HEK293 (cell line): ENCODE results near the gene NDUFB11.
A peak's percentile ranks its signal among the peaks of the same experiment; 100 is the strongest.

ENCODE experiments used
- FEZF1 ChIP-seq: fragments of 450-650 bp; formaldehyde crosslinking; IDR thresholded peaks from 2 replicates; pipeline ENCODE4 v1.5.1; 2016; ENCODE audit warnings: missing biosample characterization, missing genetic modification characterization
- MEIS1 ChIP-seq: sonication (generic); formaldehyde crosslinking; IDR thresholded peaks from 2 replicates; pipeline ENCODE4 v1.8.1; 2022; ENCODE audit warnings: missing genetic modification reagents, mild to moderate bottlenecking, borderline replicate concordance
- MYNN ChIP-seq: fragments of 450-650 bp; formaldehyde crosslinking; IDR thresholded peaks from 2 replicates; pipeline ENCODE4 v1.5.1; 2016; ENCODE audit warnings: missing biosample characterization, missing genetic modification characterization, borderline replicate concordance
- TCF7L2 ChIP-seq: IDR thresholded peaks from 2 replicates; pipeline ENCODE4 v1.6.1; 2011; ENCODE audit warnings: low read depth, mild to moderate bottlenecking, inconsistent platforms, low read length, moderate library complexity, borderline replicate concordance
- TSHZ1 ChIP-seq: fragments of 450-650 bp; formaldehyde crosslinking; IDR thresholded peaks from 2 replicates; pipeline ENCODE4 v1.5.1; 2016; ENCODE audit warnings: missing biosample characterization, missing genetic modification characterization, borderline replicate concordance
- YY1 ChIP-seq: fragments of 450-650 bp; formaldehyde crosslinking; IDR thresholded peaks from 2 replicates; pipeline ENCODE4 v1.5.1; 2018; ENCODE audit warnings: missing biosample characterization, missing genetic modification characterization
- ZNF114 ChIP-seq: fragments of 450-650 bp; formaldehyde crosslinking; IDR thresholded peaks from 2 replicates; pipeline ENCODE4 v1.5.0; 2017; ENCODE audit warnings: missing biosample characterization, missing genetic modification characterization
- ZNF138 ChIP-seq: fragments of 450-650 bp; formaldehyde crosslinking; IDR thresholded peaks from 2 replicates; pipeline ENCODE4 v1.5.1; 2016; ENCODE audit warnings: missing biosample characterization, missing genetic modification characterization, borderline replicate concordance
- ZNF146 ChIP-seq: fragments of 450-650 bp; formaldehyde crosslinking; IDR thresholded peaks from 2 replicates; pipeline ENCODE4 v1.5.1; 2016; ENCODE audit warnings: missing biosample characterization, missing genetic modification characterization
- ZNF274 ChIP-seq, 2 experiments: fragments of 200-500 bp in 1 of 2; fragments of 450-650 bp in 1 of 2; sonication (Bioruptor generic) in 1 of 2; formaldehyde crosslinking in 1 of 2; IDR thresholded peaks; 2 replicates each; pipeline versions ENCODE4 v1.5.1 to v1.6.1; 2014 to 2016; ENCODE audit warnings: borderline replicate concordance in 1 of 2, inconsistent platforms in 1 of 2, low read length in 1 of 2, missing biosample characterization in 1 of 2, missing genetic modification characterization in 1 of 2
- ZNF341 ChIP-seq: fragments of 450-650 bp; formaldehyde crosslinking; IDR thresholded peaks from 2 replicates; pipeline ENCODE4; 2016; ENCODE audit warnings: low read depth, missing biosample characterization, missing genetic modification characterization
- ZNF37A ChIP-seq: fragments of 450-650 bp; IDR thresholded peaks from 2 replicates; pipeline ENCODE4 v1.5.1; 2018; ENCODE audit warnings: missing biosample characterization, missing genetic modification characterization
- ZNF391 ChIP-seq: fragments of 450-650 bp; formaldehyde crosslinking; IDR thresholded peaks from 2 replicates; pipeline ENCODE4 v1.5.1; 2016; ENCODE audit warnings: low read depth, missing biosample characterization, missing genetic modification characterization, borderline replicate concordance
- ZNF394 ChIP-seq: fragments of 450-650 bp; formaldehyde crosslinking; IDR thresholded peaks from 2 replicates; pipeline ENCODE4 v1.5.1; 2016; ENCODE audit warnings: missing biosample characterization, missing genetic modification characterization, mild to moderate bottlenecking, moderate library complexity, borderline replicate concordance
- ZNF426 ChIP-seq: fragments of 450-650 bp; formaldehyde crosslinking; IDR thresholded peaks from 2 replicates; pipeline ENCODE4 v1.5.1; 2017; ENCODE audit warnings: missing biosample characterization, missing genetic modification characterization, mild to moderate bottlenecking, inconsistent platforms, moderate library complexity
- ZNF501 ChIP-seq: fragments of 450-650 bp; formaldehyde crosslinking; IDR thresholded peaks from 2 replicates; pipeline ENCODE4 v1.5.1; 2016; ENCODE audit warnings: missing biosample characterization, missing genetic modification characterization
- ZNF558 ChIP-seq: fragments of 450-650 bp; formaldehyde crosslinking; IDR thresholded peaks from 2 replicates; pipeline ENCODE4 v1.5.1; 2016; ENCODE audit warnings: missing biosample characterization, missing genetic modification characterization
- ZNF571 ChIP-seq: fragments of 450-650 bp; formaldehyde crosslinking; IDR thresholded peaks from 2 replicates; pipeline ENCODE4 v1.5.0; 2017; ENCODE audit warnings: missing biosample characterization, missing genetic modification characterization
- ZNF701 ChIP-seq: fragments of 450-650 bp; formaldehyde crosslinking; IDR thresholded peaks from 2 replicates; pipeline ENCODE4 v1.5.1; 2016; ENCODE audit warnings: missing biosample characterization, missing genetic modification characterization
- ZNF707 ChIP-seq: fragments of 450-650 bp; formaldehyde crosslinking; IDR thresholded peaks from 2 replicates; pipeline ENCODE4 v1.5.1; 2016; ENCODE audit warnings: missing biosample characterization, missing genetic modification characterization
- ZNF776 ChIP-seq: fragments of 450-650 bp; formaldehyde crosslinking; IDR thresholded peaks from 2 replicates; pipeline ENCODE4 v1.5.0; 2017; ENCODE audit warnings: missing biosample characterization, missing genetic modification characterization, borderline replicate concordance
- ZNF792 ChIP-seq: fragments of 450-650 bp; formaldehyde crosslinking; IDR thresholded peaks from 2 replicates; pipeline ENCODE4 v1.5.1; 2016; ENCODE audit warnings: missing biosample characterization, missing genetic modification characterization
- TF ChIP-seq, protein P1 (sequence below): fragments of 450-650 bp; formaldehyde crosslinking; IDR thresholded peaks from 2 replicates; pipeline ENCODE4 v1.5.1; 2017; ENCODE audit warnings: missing biosample characterization, missing genetic modification characterization
- TF ChIP-seq, protein P2 (sequence below): fragments of 450-650 bp; formaldehyde crosslinking; IDR thresholded peaks from 2 replicates; pipeline ENCODE4 v1.5.1; 2016; ENCODE audit warnings: missing biosample characterization, missing genetic modification characterization, borderline replicate concordance
- TF ChIP-seq, protein P3 (sequence below): fragments of 450-650 bp; formaldehyde crosslinking; IDR thresholded peaks from 2 replicates; pipeline ENCODE4 v1.5.1; 2016; ENCODE audit warnings: missing biosample characterization, missing genetic modification characterization

NDUFB11 gene

GRCh38 chrX:47193475-47194193 lies 49.1 kb upstream of the NDUFB11 start, which contains the start of gene UBA1 (continued):
- TF ChIP-seq, protein P1, sequence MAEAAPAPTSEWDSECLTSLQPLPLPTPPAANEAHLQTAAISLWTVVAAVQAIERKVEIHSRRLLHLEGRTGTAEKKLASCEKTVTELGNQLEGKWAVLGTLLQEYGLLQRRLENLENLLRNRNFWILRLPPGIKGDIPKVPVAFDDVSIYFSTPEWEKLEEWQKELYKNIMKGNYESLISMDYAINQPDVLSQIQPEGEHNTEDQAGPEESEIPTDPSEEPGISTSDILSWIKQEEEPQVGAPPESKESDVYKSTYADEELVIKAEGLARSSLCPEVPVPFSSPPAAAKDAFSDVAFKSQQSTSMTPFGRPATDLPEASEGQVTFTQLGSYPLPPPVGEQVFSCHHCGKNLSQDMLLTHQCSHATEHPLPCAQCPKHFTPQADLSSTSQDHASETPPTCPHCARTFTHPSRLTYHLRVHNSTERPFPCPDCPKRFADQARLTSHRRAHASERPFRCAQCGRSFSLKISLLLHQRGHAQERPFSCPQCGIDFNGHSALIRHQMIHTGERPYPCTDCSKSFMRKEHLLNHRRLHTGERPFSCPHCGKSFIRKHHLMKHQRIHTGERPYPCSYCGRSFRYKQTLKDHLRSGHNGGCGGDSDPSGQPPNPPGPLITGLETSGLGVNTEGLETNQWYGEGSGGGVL (tag by site-specific recombination) = no peak; the same call in 1 of the 2 replicates
- peak; percentile 25; the same call in 1 of the 2 replicates for TF ChIP-seq ZNF394
- no peak for TF ChIP-seq ZNF792
- no peak for TF ChIP-seq ZNF571
- no peak for TF ChIP-seq ZNF707
- peak; percentile 80 for TF ChIP-seq ZNF341
- TF ChIP-seq, protein P2, sequence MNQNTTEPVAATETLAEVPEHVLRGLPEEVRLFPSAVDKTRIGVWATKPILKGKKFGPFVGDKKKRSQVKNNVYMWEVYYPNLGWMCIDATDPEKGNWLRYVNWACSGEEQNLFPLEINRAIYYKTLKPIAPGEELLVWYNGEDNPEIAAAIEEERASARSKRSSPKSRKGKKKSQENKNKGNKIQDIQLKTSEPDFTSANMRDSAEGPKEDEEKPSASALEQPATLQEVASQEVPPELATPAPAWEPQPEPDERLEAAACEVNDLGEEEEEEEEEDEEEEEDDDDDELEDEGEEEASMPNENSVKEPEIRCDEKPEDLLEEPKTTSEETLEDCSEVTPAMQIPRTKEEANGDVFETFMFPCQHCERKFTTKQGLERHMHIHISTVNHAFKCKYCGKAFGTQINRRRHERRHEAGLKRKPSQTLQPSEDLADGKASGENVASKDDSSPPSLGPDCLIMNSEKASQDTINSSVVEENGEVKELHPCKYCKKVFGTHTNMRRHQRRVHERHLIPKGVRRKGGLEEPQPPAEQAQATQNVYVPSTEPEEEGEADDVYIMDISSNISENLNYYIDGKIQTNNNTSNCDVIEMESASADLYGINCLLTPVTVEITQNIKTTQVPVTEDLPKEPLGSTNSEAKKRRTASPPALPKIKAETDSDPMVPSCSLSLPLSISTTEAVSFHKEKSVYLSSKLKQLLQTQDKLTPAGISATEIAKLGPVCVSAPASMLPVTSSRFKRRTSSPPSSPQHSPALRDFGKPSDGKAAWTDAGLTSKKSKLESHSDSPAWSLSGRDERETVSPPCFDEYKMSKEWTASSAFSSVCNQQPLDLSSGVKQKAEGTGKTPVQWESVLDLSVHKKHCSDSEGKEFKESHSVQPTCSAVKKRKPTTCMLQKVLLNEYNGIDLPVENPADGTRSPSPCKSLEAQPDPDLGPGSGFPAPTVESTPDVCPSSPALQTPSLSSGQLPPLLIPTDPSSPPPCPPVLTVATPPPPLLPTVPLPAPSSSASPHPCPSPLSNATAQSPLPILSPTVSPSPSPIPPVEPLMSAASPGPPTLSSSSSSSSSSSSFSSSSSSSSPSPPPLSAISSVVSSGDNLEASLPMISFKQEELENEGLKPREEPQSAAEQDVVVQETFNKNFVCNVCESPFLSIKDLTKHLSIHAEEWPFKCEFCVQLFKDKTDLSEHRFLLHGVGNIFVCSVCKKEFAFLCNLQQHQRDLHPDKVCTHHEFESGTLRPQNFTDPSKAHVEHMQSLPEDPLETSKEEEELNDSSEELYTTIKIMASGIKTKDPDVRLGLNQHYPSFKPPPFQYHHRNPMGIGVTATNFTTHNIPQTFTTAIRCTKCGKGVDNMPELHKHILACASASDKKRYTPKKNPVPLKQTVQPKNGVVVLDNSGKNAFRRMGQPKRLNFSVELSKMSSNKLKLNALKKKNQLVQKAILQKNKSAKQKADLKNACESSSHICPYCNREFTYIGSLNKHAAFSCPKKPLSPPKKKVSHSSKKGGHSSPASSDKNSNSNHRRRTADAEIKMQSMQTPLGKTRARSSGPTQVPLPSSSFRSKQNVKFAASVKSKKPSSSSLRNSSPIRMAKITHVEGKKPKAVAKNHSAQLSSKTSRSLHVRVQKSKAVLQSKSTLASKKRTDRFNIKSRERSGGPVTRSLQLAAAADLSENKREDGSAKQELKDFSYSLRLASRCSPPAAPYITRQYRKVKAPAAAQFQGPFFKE (tag by site-specific recombination) = no peak
- no peak for TF ChIP-seq FEZF1 (tag by site-specific recombination)
- TF ChIP-seq ZNF146 (tag by site-specific recombination) = no peak
- TF ChIP-seq ZNF501 (tag by site-specific recombination) = 0 out of 2 replicates have a peak, but pooled peaks have one; percentile 50
- TF ChIP-seq ZNF274 (IDR thresholded peaks at IDR 0.05; ENCODE audit: low read length) = no peak
- TF ChIP-seq ZNF274 (tag by site-specific recombination; IDR thresholded peaks at IDR 0.05; ENCODE audit: borderline replicate concordance) = no peak
- no peak for TF ChIP-seq ZNF37A (tag by site-specific recombination)
- no peak for TF ChIP-seq MEIS1
- TF ChIP-seq TSHZ1 = no peak
- no peak for TF ChIP-seq ZNF426 (tag by site-specific recombination)
- no peak for TF ChIP-seq ZNF701 (tag by site-specific recombination)
- TF ChIP-seq ZNF776 (tag by site-specific recombination) = no peak
- TF ChIP-seq, protein P3, sequence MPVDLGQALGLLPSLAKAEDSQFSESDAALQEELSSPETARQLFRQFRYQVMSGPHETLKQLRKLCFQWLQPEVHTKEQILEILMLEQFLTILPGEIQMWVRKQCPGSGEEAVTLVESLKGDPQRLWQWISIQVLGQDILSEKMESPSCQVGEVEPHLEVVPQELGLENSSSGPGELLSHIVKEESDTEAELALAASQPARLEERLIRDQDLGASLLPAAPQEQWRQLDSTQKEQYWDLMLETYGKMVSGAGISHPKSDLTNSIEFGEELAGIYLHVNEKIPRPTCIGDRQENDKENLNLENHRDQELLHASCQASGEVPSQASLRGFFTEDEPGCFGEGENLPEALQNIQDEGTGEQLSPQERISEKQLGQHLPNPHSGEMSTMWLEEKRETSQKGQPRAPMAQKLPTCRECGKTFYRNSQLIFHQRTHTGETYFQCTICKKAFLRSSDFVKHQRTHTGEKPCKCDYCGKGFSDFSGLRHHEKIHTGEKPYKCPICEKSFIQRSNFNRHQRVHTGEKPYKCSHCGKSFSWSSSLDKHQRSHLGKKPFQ (tag by site-specific recombination) = no peak
- TF ChIP-seq ZNF558 (tag by site-specific recombination) = no peak
- no peak for TF ChIP-seq MYNN
- TF ChIP-seq ZNF391 (tag by site-specific recombination) = no peak
- TF ChIP-seq ZNF114 (tag by site-specific recombination) = no peak
- peak; percentile 84 for TF ChIP-seq YY1
- TF ChIP-seq ZNF138 (tag by site-specific recombination) = no peak
- no peak for TF ChIP-seq TCF7L2
